Measurements from ENCODE around the gene SLC11A2. TPM values are rescaled to one million over a fixed set of nuclear protein-coding genes. Genes with fewer than 3 reads are reported as not detected.
A peak's percentile ranks its signal among the peaks of the same experiment; 100 is the strongest.

The SLC11A2 gene
- total RNA-seq, 5 donors from 2014 or later (not counting 1 experiment from before 2014, with no cell fraction given), result 46.5 to 62.2 (median 52.3) TPM

DNA sequence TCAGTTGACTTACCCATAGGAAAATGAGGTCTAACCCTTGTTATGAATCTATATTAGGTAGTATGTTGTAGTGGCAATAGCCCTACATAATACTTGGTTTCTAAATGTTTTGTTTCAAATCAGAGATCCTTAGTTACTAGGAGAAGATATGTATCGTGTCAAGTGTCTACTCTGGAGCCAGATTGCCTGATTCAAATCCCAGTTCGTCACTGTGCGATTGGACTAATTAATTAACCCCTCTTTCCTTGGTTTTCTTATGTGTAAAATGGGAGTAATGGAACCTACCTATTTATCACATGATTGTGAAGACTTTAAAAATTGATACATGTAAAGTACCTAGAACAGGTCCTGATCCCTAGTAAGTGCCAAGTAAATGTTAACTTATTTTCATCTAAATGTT is 23.3 kb upstream of the SLC11A2 start:
- CTCF ChIA-PET, result interaction anchor here in 1 of 2 donors (1.1 kb wide), 1 partner anchor 8 kb away, joined by 3 read pairs; no protein-coding TSS in a partner anchor
- ATAC-seq (replicated peaks in 1 of 4), result no peak
- Histone ChIP-seq H3K36me3 (ENCODE audit: control insufficient read depth in 2 of 2, extremely low read depth in 1 of 2, insufficient read depth in 1 of 2, low read length in 1 of 2) (peaks cover 4 to 30% of the 10 kb centered on the region in 2 donors), H3K4me3 (ENCODE audit: control insufficient read depth in 1 of 2, extremely low read depth in 1 of 2, low read length in 1 of 2) (peak overlapping the region in 1 of 2 donors; percentile 67), H3K27me3 (replicated peaks in 1 of 2; ENCODE audit: control insufficient read depth in 2 of 2, extremely low read depth in 1 of 2, insufficient read depth in 2 of 2, low read length in 1 of 2) (no peaks in the 10 kb centered on the region), H3K4me1 (ENCODE audit: control insufficient read depth in 1 of 2, extremely low read depth in 1 of 2, insufficient read depth in 2 of 2, low read length in 2 of 2) (peaks cover 12 to 22% of the 10 kb centered on the region in 2 experiments), H3K27ac (ENCODE audit: low read length) (peak overlapping the region; percentile 93), H3K9me3 (no peaks in the 10 kb centered on the region)
- no CpG with 5 or more reads among the region's 3 CpGs for WGBS (ENCODE audit: insufficient coverage)
- peaks cover 35 to 39% (median 39%) of the 10 kb centered on the region in 3 donors for H3K4me1 Mint-ChIP-seq
- H3K36me3 Mint-ChIP-seq, result peaks cover 24% of the 10 kb centered on the region
- H3K27me3 Mint-ChIP-seq, result no peaks in the 10 kb centered on the region
- POLR2A ChIA-PET, result no interaction called here
- peak overlapping the region; percentile 93 to 99 (median 96) for H3K4me3 Mint-ChIP-seq
- no peaks in the 10 kb centered on the region for H3K9me3 Mint-ChIP-seq
- no peak for DNase-seq
- H3K27ac Mint-ChIP-seq, result peak overlapping the region; percentile 94 to 97

- H3K36me3 Mint-ChIP-seq, result peaks cover 16% of the 10 kb centered on the region
- peaks cover 35 to 39% (median 39%) of the 10 kb centered on the region in 3 donors for H3K4me1 Mint-ChIP-seq
- Histone ChIP-seq H3K4me1 (ENCODE audit: control insufficient read depth in 1 of 2, extremely low read depth in 1 of 2, insufficient read depth in 2 of 2, low read length in 2 of 2) (peaks cover 12 to 22% of the 10 kb centered on the region in 2 experiments), H3K27me3 (replicated peaks in 1 of 2; ENCODE audit: control insufficient read depth in 2 of 2, extremely low read depth in 1 of 2, insufficient read depth in 2 of 2, low read length in 1 of 2) (no peaks in the 10 kb centered on the region), H3K27ac (ENCODE audit: low read length) (peak overlapping the region; percentile 93), H3K4me3 (ENCODE audit: control insufficient read depth in 1 of 2, extremely low read depth in 1 of 2, low read length in 1 of 2) (peak overlapping the region; percentile 67 to 84), H3K36me3 (ENCODE audit: control insufficient read depth in 2 of 2, extremely low read depth in 1 of 2, insufficient read depth in 1 of 2, low read length in 1 of 2) (peaks cover 0 to 22% of the 10 kb centered on the region in 2 donors), H3K9me3 (no peaks in the 10 kb centered on the region)
- peak overlapping the region; percentile 93 to 99 (median 96) for H3K4me3 Mint-ChIP-seq
- DNase-seq, result peak in 5 of 35 experiments; percentile 4 to 72 (median 15)
- CTCF ChIA-PET, result interaction anchor here in 1 of 2 donors (0.6 to 1.3 kb wide), 3 partner anchors 9 to 293 kb away, joined by 3 to 4 read pairs (median 3); no protein-coding TSS in a partner anchor
- H3K27me3 Mint-ChIP-seq, result no peaks in the 10 kb centered on the region
- H3K9me3 Mint-ChIP-seq, result no peaks in the 10 kb centered on the region
- ATAC-seq (replicated peaks in 1 of 4), result no peak
- peak overlapping the region; percentile 94 to 97 for H3K27ac Mint-ChIP-seq
- 3% methylated on average over 6 of the region's 14 CpGs for WGBS (ENCODE audit: insufficient coverage)
- POLR2A ChIA-PET, result interaction anchor here (0.6 to 1.0 kb wide), 4 partner anchors 22 to 283 kb away, joined by 3 to 4 read pairs (median 4); partner anchors contain the start of gene SLC11A2 (in 1 of the 2)
Observed at GRCh38 chr12:51048661-51049251, 22.6 kb upstream of the SLC11A2 start.

- H3K27ac Mint-ChIP-seq, result peak within 1 kb of the TSS; percentile 94 to 97
- H3K9me3 Mint-ChIP-seq, result no peaks in the 10 kb centered on the region
- CTCF ChIA-PET, result interaction anchor here (0.6 to 1.3 kb wide), 6 partner anchors 9 to 321 kb away, joined by 3 to 7 read pairs (median 3); no protein-coding TSS in a partner anchor
- DNase-seq (peak; percentile 82 to 97 (median 90)), ATAC-seq (replicated peaks in 1 of 4) (peak; percentile 96 to 97 (median 97))
- Histone ChIP-seq H3K4me3 (ENCODE audit: control insufficient read depth in 1 of 2, extremely low read depth in 1 of 2, low read length in 1 of 2) (peak within 1 kb of the TSS; percentile 67 to 84), H3K36me3 (ENCODE audit: control insufficient read depth in 2 of 2, extremely low read depth in 1 of 2, insufficient read depth in 1 of 2, low read length in 1 of 2) (peaks cover 0 to 14% of the 10 kb centered on the region in 2 donors), H3K9me3 (no peaks in the 10 kb centered on the region), H3K27me3 (replicated peaks in 1 of 2; ENCODE audit: control insufficient read depth in 2 of 2, extremely low read depth in 1 of 2, insufficient read depth in 2 of 2, low read length in 1 of 2) (no peaks in the 10 kb centered on the region), H3K27ac (ENCODE audit: low read length) (peak within 1 kb of the TSS; percentile 93), H3K4me1 (ENCODE audit: control insufficient read depth in 1 of 2, extremely low read depth in 1 of 2, insufficient read depth in 2 of 2, low read length in 2 of 2) (peaks cover 12 to 22% of the 10 kb centered on the region in 2 experiments)
- peak within 1 kb of the TSS; percentile 93 to 99 (median 96) for H3K4me3 Mint-ChIP-seq
- no peaks in the 10 kb centered on the region for H3K27me3 Mint-ChIP-seq
- under 1% methylated on average over 42 of the region's 51 CpGs for WGBS (ENCODE audit: insufficient coverage)
- H3K36me3 Mint-ChIP-seq, result peaks cover 8% of the 10 kb centered on the region
- peaks cover 35 to 39% (median 39%) of the 10 kb centered on the region in 3 donors for H3K4me1 Mint-ChIP-seq
- POLR2A ChIA-PET, result interaction anchor here (0.6 to 1.0 kb wide), 5 partner anchors 13 to 282 kb away, joined by 3 to 4 read pairs (median 3); partner anchors contain the start of gene SLC11A2 (in 1 of the 2)
Observed at GRCh38 chr12:51047655-51048540, 21.7 kb upstream of the SLC11A2 start, which contains the start of gene LETMD1. Gene LETMD1, plus strand, starts transcription at chr12:51048327. Its CDS starts 30 bp downstream, at chr12:51048357.

GRCh38 chr12:51036279-51036678 is 10.1 kb upstream of the SLC11A2 start:
- H3K27ac Mint-ChIP-seq, result no peak overlapping the region
- ATAC-seq (replicated peaks in 1 of 4) (no peak), DNase-seq (no peak)
- no peaks in the 10 kb centered on the region for H3K4me1 ChIP-seq (ENCODE audit: control insufficient read depth in 1 of 2, extremely low read depth in 1 of 2, insufficient read depth in 2 of 2, low read length in 2 of 2)
- no CpG with 5 or more reads among the region's 3 CpGs for WGBS (ENCODE audit: insufficient coverage)
- H3K4me3 ChIP-seq (ENCODE audit: control insufficient read depth in 1 of 2, extremely low read depth in 1 of 2, low read length in 1 of 2), result no peak overlapping the region
- no peaks in the 10 kb centered on the region for H3K27me3 Mint-ChIP-seq
- H3K9me3 ChIP-seq, result no peaks in the 10 kb centered on the region
- H3K36me3 ChIP-seq (ENCODE audit: control insufficient read depth in 2 of 2, extremely low read depth in 1 of 2, insufficient read depth in 1 of 2, low read length in 1 of 2), result no peaks in the 10 kb centered on the region
- CTCF ChIA-PET, result no interaction called here
- no peaks in the 10 kb centered on the region for H3K9me3 Mint-ChIP-seq
- no peaks in the 10 kb centered on the region for H3K4me1 Mint-ChIP-seq
- POLR2A ChIA-PET, result no interaction called here
- H3K27ac ChIP-seq (ENCODE audit: low read length), result no peak overlapping the region
- no peaks in the 10 kb centered on the region for H3K27me3 ChIP-seq (replicated peaks in 1 of 2; ENCODE audit: control insufficient read depth in 2 of 2, extremely low read depth in 1 of 2, insufficient read depth in 2 of 2, low read length in 1 of 2)
- H3K36me3 Mint-ChIP-seq, result no peaks in the 10 kb centered on the region
- no peak overlapping the region for H3K4me3 Mint-ChIP-seq

- CTCF ChIA-PET, result interaction anchor here in 1 of 2 donors (0.7 kb wide), 1 partner anchor 980 kb away, joined by 3 read pairs; no protein-coding TSS in a partner anchor
- H3K9me3 Mint-ChIP-seq, result no peaks in the 10 kb centered on the region
Observed at GRCh38 chr12:51033457-51034089, 7.4 kb upstream of the SLC11A2 start.

More at GRCh38 chr12:51033457-51034089, 7.4 kb upstream of the SLC11A2 start:
- Mint-ChIP-seq H3K4me1 (peaks cover 0 to 1% (median 0%) of the 10 kb centered on the region in 3 donors), H3K27ac (no peak overlapping the region), H3K4me3 (no peak overlapping the region), H3K27me3 (no peaks in the 10 kb centered on the region), H3K36me3 (no peaks in the 10 kb centered on the region)
- POLR2A ChIA-PET, result no interaction called here
- ATAC-seq (replicated peaks in 1 of 4), result no peak
- no peak overlapping the region for H3K27ac ChIP-seq (ENCODE audit: low read length)
- H3K36me3 ChIP-seq (ENCODE audit: control insufficient read depth in 2 of 2, extremely low read depth in 1 of 2, insufficient read depth in 1 of 2, low read length in 1 of 2), result no peaks in the 10 kb centered on the region
- no peak overlapping the region for H3K4me3 ChIP-seq (ENCODE audit: control insufficient read depth in 1 of 2, extremely low read depth in 1 of 2, low read length in 1 of 2)
- H3K27me3 ChIP-seq (replicated peaks in 1 of 2; ENCODE audit: control insufficient read depth in 2 of 2, extremely low read depth in 1 of 2, insufficient read depth in 2 of 2, low read length in 1 of 2), result peaks cover 0 to 6% of the 10 kb centered on the region in 2 experiments
- no peaks in the 10 kb centered on the region for H3K4me1 ChIP-seq (ENCODE audit: control insufficient read depth in 1 of 2, extremely low read depth in 1 of 2, insufficient read depth in 2 of 2, low read length in 2 of 2)
- no peak for DNase-seq
- no peaks in the 10 kb centered on the region for H3K9me3 ChIP-seq
- WGBS (ENCODE audit: insufficient coverage), result no CpG with 5 or more reads among the region's 4 CpGs

All from T-cell (primary cell).